Measurements from ENCODE around the gene KIF1A. TPM values are rescaled to one million over a fixed set of nuclear protein-coding genes. Genes with fewer than 3 reads are reported as not detected.

Gene KIF1A
- total and polyA plus RNA-seq, 2 of the 13 experiments (the other 11 are each of a cell fraction or from before 2014, with no cell fraction given): 0.01 TPM; not detected in 1

DNA sequence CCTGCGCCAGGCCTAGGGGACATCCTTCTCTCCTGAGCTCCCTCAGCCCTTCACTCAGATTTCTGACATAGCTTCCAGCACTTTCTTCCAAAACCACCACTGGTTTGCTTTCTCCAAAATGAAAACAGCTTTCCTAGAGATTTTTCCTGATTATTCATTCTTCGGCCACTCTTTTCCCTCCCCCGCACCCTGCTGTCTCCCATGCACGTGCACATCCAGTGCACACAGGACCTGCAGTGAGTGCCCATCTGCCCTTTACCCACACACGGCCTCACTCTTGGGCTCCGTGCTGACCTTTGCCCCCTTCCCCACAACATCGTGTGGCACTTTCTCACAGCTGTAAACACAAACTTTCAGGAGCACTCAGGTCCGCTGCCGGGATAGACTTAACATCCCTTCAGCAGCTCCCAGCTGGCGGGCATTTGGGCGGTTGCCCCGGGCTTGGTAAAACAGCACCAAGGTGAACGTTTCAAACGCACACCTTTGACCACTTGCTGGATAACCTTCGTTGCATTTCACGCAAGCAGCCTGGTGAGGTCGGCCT, 25.8 kb downstream of the KIF1A start (continued):
- TF ChIP-seq, protein P1, sequence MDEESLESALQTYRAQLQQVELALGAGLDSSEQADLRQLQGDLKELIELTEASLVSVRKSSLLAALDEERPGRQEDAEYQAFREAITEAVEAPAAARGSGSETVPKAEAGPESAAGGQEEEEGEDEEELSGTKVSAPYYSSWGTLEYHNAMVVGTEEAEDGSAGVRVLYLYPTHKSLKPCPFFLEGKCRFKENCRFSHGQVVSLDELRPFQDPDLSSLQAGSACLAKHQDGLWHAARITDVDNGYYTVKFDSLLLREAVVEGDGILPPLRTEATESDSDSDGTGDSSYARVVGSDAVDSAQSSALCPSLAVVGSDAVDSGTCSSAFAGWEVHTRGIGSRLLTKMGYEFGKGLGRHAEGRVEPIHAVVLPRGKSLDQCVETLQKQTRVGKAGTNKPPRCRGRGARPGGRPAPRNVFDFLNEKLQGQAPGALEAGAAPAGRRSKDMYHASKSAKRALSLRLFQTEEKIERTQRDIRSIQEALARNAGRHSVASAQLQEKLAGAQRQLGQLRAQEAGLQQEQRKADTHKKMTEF (CRISPR knock-in tag; IDR thresholded peaks at IDR 0.05): 0 out of 2 replicates have a peak, but pooled peaks have one; percentile 23
- TF ChIP-seq CBFB (CRISPR knock-in tag; IDR thresholded peaks at IDR 0.05) (no peak), ZFP36 (IDR thresholded peaks at IDR 0.05; ENCODE audit: borderline replicate concordance, low read depth, low read length, partially characterized antibody) (no peak), ZNF501 (CRISPR knock-in tag; IDR thresholded peaks at IDR 0.05) (no peak), TOE1 (CRISPR knock-in tag; IDR thresholded peaks at IDR 0.05) (no peak), CBX5 (CRISPR knock-in tag; IDR thresholded peaks at IDR 0.05; ENCODE audit: borderline replicate concordance) (0 out of 2 replicates have a peak, but pooled peaks have one; percentile 46), SUZ12 (IDR thresholded peaks at IDR 0.05; ENCODE audit: low read depth, low read length) (no peak), BHLHE40 (IDR thresholded peaks at IDR 0.05; ENCODE audit: low read length) (peak; percentile 97)
- TF ChIP-seq, protein P2, sequence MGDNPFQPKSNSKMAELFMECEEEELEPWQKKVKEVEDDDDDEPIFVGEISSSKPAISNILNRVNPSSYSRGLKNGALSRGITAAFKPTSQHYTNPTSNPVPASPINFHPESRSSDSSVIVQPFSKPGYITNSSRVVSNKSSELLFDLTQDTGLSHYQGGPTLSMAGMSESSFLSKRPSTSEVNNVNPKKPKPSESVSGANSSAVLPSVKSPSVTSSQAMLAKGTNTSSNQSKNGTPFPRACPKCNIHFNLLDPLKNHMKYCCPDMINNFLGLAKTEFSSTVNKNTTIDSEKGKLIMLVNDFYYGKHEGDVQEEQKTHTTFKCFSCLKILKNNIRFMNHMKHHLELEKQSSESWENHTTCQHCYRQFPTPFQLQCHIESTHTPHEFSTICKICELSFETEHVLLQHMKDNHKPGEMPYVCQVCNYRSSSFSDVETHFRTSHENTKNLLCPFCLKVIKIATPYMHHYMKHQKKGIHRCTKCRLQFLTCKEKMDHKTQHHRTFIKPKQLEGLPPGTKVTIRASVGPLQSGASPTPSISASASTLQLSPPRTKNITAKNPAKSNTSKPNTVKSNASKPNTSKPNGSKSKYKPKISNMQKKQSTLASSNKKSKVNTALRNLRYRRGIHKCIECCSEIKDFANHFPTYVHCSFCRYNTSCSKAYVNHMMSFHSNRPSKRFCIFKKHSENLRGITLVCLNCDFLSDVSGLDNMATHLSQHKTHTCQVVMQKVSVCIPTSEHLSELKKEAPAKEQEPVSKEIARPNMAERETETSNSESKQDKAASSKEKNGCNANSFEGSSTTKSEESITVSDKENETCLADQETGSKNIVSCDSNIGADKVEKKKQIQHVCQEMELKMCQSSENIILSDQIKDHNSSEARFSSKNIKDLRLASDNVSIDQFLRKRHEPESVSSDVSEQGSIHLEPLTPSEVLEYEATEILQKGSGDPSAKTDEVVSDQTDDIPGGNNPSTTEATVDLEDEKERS (CRISPR knock-in tag; IDR thresholded peaks at IDR 0.05): peak; percentile 51
- TF ChIP-seq, protein P3, sequence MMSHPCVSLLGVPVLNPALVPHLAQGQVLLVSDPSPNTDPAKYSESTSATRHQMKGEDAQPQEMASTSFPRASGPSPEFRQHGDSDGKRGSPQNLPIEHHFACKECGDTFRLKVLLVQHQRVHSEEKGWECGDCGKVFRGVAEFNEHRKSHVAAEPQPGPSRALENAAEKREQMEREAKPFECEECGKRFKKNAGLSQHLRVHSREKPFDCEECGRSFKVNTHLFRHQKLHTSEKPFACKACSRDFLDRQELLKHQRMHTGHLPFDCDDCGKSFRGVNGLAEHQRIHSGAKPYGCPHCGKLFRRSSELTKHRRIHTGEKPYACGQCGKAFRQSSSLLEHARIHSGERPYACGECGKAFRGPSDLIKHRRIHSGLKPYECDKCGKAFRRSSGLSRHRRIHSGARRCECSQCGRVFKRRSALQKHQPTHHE (CRISPR knock-in tag; IDR thresholded peaks at IDR 0.05; ENCODE audit: borderline replicate concordance): no peak
